Gastrocnemius medialis (tissue), 4 donors: ENCODE measurements around the gene IGSF6.

Experiments used
- POLR2A ChIP-seq, 2 donors: fragments of 450-650 bp; IDR thresholded peaks; one replicate each; pipeline ENCODE4 v1.6.1; 2017; ENCODE audit warnings: antibody characterized with exemption in 2 of 2, mild to moderate bottlenecking in 2 of 2, moderate library complexity in 2 of 2
- TF ChIP-seq, protein P1 (sequence below), 5 experiments: fragments of 450-650 bp in 3 of 5; fragments of 200-600 bp in 2 of 5; sonication (generic) in 2 of 5; IDR thresholded peaks in 4 of 5; conservative IDR thresholded peaks in 1 of 5; 1 replicate in 4 of 5; 2 replicates in 1 of 5; pipeline ENCODE4 v1.5.1; 2016 to 2019; ENCODE audit warnings: antibody characterized with exemption in 5 of 5, mild to moderate bottlenecking in 3 of 5, moderate library complexity in 3 of 5

- peak in 1 of 2 donors; percentile 25 for TF ChIP-seq POLR2A (IDR thresholded peaks at IDR 0.05)
- TF ChIP-seq, protein P1, sequence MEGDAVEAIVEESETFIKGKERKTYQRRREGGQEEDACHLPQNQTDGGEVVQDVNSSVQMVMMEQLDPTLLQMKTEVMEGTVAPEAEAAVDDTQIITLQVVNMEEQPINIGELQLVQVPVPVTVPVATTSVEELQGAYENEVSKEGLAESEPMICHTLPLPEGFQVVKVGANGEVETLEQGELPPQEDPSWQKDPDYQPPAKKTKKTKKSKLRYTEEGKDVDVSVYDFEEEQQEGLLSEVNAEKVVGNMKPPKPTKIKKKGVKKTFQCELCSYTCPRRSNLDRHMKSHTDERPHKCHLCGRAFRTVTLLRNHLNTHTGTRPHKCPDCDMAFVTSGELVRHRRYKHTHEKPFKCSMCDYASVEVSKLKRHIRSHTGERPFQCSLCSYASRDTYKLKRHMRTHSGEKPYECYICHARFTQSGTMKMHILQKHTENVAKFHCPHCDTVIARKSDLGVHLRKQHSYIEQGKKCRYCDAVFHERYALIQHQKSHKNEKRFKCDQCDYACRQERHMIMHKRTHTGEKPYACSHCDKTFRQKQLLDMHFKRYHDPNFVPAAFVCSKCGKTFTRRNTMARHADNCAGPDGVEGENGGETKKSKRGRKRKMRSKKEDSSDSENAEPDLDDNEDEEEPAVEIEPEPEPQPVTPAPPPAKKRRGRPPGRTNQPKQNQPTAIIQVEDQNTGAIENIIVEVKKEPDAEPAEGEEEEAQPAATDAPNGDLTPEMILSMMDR (IDR thresholded peaks at IDR 0.05 in 4 of 5, conservative IDR thresholded peaks at IDR 0.05 in 1 of 5), result no peak
Measured at GRCh38 chr16:21600031-21600773, 52.2 kb downstream of the IGSF6 start.
